HG03039 (cell line): ENCODE data around the gene WWC2.
"Not testable (repeated sequence)": the region's sequence is repeated elsewhere in the genome, so short reads cannot be mapped to it uniquely, and the experiment has no call there.

Experiments
- ATAC-seq: cut with Tn5 transposase; IDR thresholded peaks from one replicate; pipeline ENCODE4 v1.9.1; 2021; ENCODE audit warnings: mild to moderate bottlenecking, moderate library complexity; ENCODE audit not compliant: unreplicated experiment

WWC2 gene

DNA sequence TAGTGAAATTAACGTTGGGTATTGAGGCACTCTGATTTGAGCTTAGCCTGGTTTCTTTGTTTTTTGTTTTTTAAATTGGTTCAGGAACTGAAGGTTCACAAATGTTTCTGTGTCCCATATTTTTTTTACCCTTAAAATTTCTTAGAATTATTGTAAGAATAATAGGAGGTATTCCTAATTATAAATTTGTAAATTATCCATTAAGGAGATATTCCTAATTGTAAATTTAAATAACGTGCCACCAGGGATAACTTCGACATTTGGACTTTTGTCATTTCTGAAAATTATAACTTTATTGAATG, 1.2 kb downstream of the WWC2 start:
- ATAC-seq: no peak

DNA sequence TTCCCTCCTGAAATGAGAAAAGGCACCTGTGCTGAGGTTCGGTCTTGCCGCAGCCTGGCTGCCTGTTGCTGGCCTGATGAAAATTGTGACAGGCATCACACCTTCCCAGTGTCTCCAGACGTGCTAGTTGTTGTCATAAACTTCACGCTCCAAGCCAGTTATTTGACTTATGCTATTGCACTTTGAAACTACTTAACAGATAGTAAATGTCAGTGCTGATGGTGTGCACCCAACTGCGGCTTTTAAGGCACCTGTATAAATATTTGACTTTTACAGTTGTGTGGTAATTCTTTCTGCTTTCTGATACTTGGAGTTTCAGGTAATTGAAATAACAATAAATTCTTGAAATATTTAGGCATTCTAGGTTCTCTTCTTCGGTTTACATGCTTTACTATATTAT, 1.8 kb downstream of the WWC2 start:
- ATAC-seq: no peak

DNA sequence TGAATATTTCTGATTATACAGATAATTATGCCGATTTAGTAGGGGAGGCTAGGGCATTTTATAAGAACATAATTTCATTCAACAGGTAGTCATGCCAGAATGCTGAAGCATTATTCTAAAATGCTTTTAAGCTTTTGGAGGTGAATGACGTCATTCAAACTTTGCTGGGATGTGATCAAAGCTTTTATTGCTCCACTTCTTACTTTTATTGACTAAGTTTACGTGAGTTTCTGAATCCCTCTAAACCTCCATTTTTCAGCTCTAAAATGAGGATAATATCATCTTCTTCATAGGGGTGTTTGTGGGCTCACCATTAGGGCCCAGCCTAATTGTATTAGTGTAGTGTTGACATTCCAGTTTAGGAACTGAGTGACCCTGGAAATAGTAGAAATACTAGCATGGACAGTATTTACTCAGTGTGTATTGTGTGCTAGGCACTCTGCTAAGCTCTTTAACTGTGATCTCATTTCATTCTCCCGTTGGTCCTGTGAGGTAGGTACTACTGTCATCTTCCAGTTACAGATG, 3.0 kb downstream of the WWC2 start:
- no peak for ATAC-seq

DNA sequence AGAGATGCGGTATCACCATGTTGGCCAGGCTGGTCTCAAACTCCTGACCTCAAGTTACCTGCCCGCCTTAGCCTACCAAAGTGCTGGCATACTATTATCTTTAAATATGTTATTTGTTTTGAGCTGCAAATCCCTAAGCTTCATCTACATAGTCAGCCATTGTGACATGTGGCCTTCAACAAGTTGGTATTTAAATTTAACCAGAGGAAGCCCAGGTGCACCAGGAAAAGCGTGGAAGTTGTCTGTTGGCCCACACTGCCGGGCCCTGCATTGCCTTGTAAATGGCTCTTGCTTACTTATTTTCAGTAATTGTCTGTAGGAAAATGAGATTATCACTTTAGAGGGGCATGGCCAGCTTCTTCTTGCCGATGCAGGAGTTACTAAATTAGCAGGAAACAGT, 6.0 kb downstream of the WWC2 start:
- ATAC-seq: no peak

DNA sequence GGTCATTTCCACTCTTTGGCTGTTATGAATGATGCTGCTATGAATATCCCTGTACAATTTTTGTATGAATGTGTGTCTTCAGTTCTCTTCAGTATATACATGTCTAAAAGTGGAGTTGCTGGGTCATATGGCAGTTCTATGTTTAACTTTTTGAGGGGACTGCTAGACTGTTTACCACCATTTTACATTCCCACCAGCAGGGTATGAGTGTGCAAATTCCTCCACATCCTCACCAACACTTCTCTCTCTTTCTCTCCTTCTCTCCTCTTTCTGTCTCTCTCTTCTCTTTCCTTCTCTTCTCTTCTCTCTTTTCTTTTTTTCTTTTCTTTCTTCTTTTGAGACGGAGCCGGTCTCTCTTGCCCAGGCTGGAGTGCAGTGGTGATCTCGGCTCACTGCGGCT, 7.8 kb downstream of the WWC2 start:
- ATAC-seq: no peak

GRCh38 chr4:183107891-183108459, 8.9 kb downstream of the WWC2 start:
- ATAC-seq: no peak

GRCh38 chr4:183110244-183110643, 11.2 kb downstream of the WWC2 start:
- ATAC-seq: no peak

- no peak for ATAC-seq
These were observed 12.4 kb downstream of the WWC2 start for GRCh38 chr4:183111452-183111885.

DNA sequence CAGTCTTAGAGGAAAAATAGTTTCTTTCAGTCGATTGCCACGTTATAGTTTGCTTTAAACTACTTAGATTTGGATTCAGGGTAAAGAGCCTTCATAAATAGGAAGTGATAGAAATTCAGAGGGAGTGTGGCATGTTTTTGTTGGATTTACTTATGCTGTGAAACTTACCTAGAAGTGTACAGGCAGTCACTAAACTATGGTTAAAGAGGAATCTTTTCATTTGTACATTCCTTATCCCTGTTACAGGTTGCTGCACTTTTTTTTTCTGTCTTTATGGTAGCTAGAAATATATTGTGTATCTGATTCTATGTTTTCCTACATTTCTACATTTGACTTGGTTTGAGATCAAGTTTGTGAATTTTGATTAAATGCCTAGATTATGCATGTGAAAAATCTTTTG, 19.1 kb downstream of the WWC2 start:
- no peak for ATAC-seq

GRCh38 chr4:183118585-183118984, 19.5 kb downstream of the WWC2 start:
- ATAC-seq: no peak

DNA sequence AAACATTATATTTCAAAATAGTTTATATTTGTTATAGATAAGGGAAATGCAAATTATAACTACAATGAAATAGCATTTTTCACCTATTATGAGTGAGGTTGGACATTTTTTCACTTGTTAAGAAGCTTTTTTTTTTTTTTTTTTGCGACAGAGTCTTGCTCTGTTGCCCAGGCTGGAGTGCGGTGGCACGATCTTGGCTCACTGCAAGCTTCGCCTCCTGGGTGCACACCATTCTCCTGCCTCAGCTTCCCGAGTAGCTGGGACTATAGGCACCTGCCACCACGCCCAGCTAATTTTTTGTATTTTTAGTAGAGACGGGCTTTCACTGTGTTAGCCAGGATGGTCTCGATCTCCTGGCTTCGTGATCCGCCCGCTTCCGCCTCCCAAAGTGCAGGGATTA, 22.6 kb downstream of the WWC2 start:
- ATAC-seq: not testable (repeated sequence)

- ATAC-seq: no peak
These were observed 25.2 kb downstream of the WWC2 start for GRCh38 chr4:183124228-183124627.

- no peak for ATAC-seq
These were observed 25.8 kb downstream of the WWC2 start for GRCh38 chr4:183124865-183125264.

DNA sequence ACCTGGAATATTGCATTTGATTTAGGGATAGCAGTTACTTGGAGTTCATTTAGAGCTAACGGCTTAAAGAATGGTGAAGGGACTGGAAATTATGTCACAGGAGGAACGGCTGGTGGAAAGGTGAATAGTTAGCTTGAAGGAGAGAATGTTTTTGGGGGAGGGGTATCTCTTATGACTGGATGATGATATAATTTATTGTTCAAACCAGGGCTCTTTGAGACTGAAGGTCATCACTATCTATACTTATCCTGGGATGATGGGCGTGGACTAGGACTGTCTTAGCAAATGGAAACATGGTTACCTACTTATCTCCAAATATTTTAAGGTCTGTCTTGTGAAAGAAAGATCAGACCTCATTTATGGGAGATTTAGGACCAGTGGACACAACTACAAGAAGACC, 30.1 kb downstream of the WWC2 start:
- no peak for ATAC-seq

GRCh38 chr4:183129675-183130074, 30.6 kb downstream of the WWC2 start:
- no peak for ATAC-seq

- no peak for ATAC-seq
These were observed 31.5 kb downstream of the WWC2 start for GRCh38 chr4:183130328-183131155.

DNA sequence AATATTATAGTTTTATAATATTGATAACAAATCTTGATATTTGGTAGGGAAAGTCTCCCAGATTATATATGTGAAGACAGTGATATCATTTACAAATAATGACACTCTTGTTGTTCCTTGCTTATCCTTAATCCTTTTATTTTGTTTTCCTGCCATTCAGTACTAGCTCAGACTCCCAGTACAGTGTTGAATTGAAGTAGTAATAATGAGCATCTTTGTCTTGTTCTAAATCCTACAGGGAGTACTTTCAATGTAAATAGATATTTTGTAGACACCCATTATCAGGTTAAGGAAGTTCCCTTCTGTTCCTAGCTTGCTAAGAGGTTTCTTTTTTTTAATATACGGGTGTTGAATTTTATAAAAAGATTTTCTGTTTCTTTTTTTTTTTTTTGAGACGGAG, 33.0 kb downstream of the WWC2 start:
- ATAC-seq: no peak

- no peak for ATAC-seq
These were observed 33.8 kb downstream of the WWC2 start for GRCh38 chr4:183132865-183133264.

DNA sequence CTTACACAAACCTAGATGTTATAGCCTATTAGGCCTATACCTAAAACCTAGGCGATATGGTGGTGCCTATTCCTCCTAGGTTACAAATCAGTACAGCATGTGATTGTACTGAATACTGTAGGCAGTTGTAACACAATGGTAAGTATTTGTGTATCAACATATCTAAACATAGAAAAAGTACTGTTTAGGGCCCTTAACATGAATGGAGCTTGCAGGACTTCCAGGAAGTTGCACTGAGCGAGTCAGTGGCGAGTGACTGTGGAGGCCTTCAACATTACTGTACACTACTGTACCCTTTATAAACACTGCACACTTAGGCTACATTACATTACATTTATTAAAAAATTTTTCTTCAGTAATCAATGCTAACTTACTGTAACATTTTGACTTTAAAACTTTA, 37.8 kb downstream of the WWC2 start:
- no peak for ATAC-seq

GRCh38 chr4:183139058-183139750, 40.1 kb downstream of the WWC2 start:
- ATAC-seq: no peak

DNA sequence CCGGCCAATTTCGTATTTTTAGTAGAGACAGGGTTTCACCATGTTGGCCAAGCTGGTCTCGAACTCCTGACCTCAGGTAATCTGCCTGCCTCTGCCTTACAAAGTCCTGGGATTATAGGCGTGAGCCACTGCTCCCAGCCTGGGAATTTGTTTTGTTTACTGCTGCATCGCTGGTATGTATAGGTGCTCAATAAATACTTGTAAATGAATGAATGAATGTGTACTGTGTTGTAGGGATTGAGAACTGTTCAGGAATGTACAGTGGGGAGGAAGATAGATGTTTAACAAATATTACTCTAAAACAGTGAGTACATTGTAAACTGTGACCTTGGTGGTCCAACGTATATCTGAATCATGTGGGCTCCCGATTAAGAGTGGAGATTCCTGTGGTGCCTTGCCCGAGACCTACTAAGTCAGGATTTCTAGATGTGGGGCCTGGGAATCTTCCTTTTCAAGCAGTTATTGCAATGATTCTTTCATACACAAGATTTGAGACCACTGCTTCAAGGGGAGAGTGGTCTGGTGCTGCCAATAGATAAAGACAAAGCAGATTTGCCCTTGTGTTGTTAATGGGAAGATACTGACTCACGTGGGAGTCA, 41.0 kb downstream of the WWC2 start:
- ATAC-seq: no peak

DNA sequence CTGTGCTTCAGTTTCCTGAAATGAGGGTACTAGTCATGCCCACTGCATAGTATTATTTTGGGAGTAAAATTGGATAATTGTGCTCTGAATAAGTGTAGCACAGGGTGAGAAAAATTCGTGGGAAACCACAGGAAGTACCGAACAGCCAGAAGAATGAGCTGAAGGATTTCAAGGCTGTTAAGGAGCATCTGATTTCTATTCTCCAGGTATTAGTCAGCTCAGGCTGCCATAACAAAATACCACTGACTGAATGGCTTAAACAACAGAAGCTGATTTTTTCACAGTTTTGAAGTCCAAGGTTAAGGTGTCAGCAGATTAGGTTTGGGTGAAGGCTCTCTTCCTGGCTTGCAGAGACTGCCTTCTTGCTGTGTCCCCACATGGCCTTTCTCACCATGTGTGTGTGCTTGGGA, 41.9 kb downstream of the WWC2 start:
- no peak for ATAC-seq
